Measurements from ENCODE around the gene RASGRP3.
A peak's percentile ranks its signal among the peaks of the same experiment; 100 is the strongest.

Gene RASGRP3

DNA sequence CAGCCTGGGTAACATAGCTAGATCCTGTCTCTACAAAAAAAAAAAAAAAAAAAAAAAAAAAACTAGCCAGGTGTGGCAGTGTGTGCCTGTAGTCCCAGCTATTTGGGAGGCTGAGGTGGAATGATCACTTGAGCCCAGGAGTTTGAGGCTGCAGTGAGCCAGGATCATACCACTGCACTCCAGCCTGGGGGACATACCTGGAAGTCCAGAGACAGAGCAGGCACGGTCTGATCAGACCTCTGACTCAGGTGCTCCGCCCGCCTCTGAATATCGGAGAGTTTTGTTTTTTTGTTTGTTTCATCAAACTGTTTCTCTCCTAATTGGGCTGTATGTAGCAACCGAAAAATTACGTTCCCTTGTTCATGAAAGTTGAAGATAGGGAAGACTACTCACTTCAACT lies 49.2 kb downstream of the RASGRP3 start:
- Histone ChIP-seq H3K27me3 (ENCODE audit: insufficient read depth, poor library complexity, severe bottlenecking) (no peaks in the 10 kb centered on the region), H3K27ac (replicated peaks) (peak overlapping the region; percentile 74), H3K4me3 (replicated peaks; ENCODE audit: insufficient read depth, low read length) (no peak overlapping the region)
- TF ChIP-seq CTCF (IDR thresholded peaks at IDR 0.05; ENCODE audit: insufficient read depth, low read length) (no peak), GABPA (IDR thresholded peaks at IDR 0.05; ENCODE audit: low read depth) (no peak), POLR2AphosphoS5 (IDR thresholded peaks at IDR 0.05; ENCODE audit: low read depth) (no peak), SPI1 (IDR thresholded peaks at IDR 0.05; ENCODE audit: borderline replicate concordance, low read depth) (no peak)
- TF ChIP-seq, protein P1, sequence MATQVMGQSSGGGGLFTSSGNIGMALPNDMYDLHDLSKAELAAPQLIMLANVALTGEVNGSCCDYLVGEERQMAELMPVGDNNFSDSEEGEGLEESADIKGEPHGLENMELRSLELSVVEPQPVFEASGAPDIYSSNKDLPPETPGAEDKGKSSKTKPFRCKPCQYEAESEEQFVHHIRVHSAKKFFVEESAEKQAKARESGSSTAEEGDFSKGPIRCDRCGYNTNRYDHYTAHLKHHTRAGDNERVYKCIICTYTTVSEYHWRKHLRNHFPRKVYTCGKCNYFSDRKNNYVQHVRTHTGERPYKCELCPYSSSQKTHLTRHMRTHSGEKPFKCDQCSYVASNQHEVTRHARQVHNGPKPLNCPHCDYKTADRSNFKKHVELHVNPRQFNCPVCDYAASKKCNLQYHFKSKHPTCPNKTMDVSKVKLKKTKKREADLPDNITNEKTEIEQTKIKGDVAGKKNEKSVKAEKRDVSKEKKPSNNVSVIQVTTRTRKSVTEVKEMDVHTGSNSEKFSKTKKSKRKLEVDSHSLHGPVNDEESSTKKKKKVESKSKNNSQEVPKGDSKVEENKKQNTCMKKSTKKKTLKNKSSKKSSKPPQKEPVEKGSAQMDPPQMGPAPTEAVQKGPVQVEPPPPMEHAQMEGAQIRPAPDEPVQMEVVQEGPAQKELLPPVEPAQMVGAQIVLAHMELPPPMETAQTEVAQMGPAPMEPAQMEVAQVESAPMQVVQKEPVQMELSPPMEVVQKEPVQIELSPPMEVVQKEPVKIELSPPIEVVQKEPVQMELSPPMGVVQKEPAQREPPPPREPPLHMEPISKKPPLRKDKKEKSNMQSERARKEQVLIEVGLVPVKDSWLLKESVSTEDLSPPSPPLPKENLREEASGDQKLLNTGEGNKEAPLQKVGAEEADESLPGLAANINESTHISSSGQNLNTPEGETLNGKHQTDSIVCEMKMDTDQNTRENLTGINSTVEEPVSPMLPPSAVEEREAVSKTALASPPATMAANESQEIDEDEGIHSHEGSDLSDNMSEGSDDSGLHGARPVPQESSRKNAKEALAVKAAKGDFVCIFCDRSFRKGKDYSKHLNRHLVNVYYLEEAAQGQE (IDR thresholded peaks at IDR 0.05; ENCODE audit: insufficient replicate concordance, low read depth): no peak
- no peak for DNase-seq (ENCODE audit: low read depth in 1 of 2, low spot score in 1 of 2)

- Histone ChIP-seq H3K27ac (replicated peaks) (peak overlapping the region; percentile 74), H3K27me3 (ENCODE audit: insufficient read depth, poor library complexity, severe bottlenecking) (no peaks in the 10 kb centered on the region), H3K4me3 (replicated peaks; ENCODE audit: insufficient read depth, low read length) (no peak overlapping the region)
- peak; percentile 41 to 70 for DNase-seq (ENCODE audit: low read depth in 1 of 2, low spot score in 1 of 2)
- TF ChIP-seq, protein P1 (IDR thresholded peaks at IDR 0.05; ENCODE audit: insufficient replicate concordance, low read depth): no peak
- TF ChIP-seq GABPA (IDR thresholded peaks at IDR 0.05; ENCODE audit: low read depth): no peak; the same call in 1 of the 2 replicates
- no peak for TF ChIP-seq SPI1 (IDR thresholded peaks at IDR 0.05; ENCODE audit: borderline replicate concordance, low read depth)
- no peak for TF ChIP-seq CTCF (IDR thresholded peaks at IDR 0.05; ENCODE audit: insufficient read depth, low read length)
- no peak; the same call in 1 of the 2 replicates for TF ChIP-seq POLR2AphosphoS5 (IDR thresholded peaks at IDR 0.05; ENCODE audit: low read depth)
These were observed 49.7 kb downstream of the RASGRP3 start for GRCh38 chr2:33526132-33526531.

GRCh38 chr2:33526921-33527320 lies 50.5 kb downstream of the RASGRP3 start:
- TF ChIP-seq GABPA (IDR thresholded peaks at IDR 0.05; ENCODE audit: low read depth): no peak
- no peak for TF ChIP-seq SPI1 (IDR thresholded peaks at IDR 0.05; ENCODE audit: borderline replicate concordance, low read depth)
- no peak for TF ChIP-seq CTCF (IDR thresholded peaks at IDR 0.05; ENCODE audit: insufficient read depth, low read length)
- TF ChIP-seq, protein P1 (IDR thresholded peaks at IDR 0.05; ENCODE audit: insufficient replicate concordance, low read depth): no peak
- TF ChIP-seq POLR2AphosphoS5 (IDR thresholded peaks at IDR 0.05; ENCODE audit: low read depth): no peak
- no peak for DNase-seq (ENCODE audit: low read depth in 1 of 2, low spot score in 1 of 2)
- Histone ChIP-seq H3K27ac (replicated peaks) (peak overlapping the region; percentile 74), H3K27me3 (ENCODE audit: insufficient read depth, poor library complexity, severe bottlenecking) (no peaks in the 10 kb centered on the region), H3K4me3 (replicated peaks; ENCODE audit: insufficient read depth, low read length) (no peak overlapping the region)
